H9 (cell line): ENCODE data around the gene CD46. TPM values are rescaled to one million over a fixed set of nuclear protein-coding genes. Genes with fewer than 3 reads are reported as not detected.

ENCODE experiments used
- DNase-seq: peaks from one replicate; pipeline ENCODE4 v3.0.0-alpha.2; 2017
- H2AFZ ChIP-seq: one replicate; pipeline ENCODE4 v1.6.1; 2013; ENCODE audit warnings: mild to moderate bottlenecking, low read length, control low read depth, moderate library complexity
- H2AK5ac ChIP-seq: 2 replicates; pipeline ENCODE4 v1.6.1; 2013; ENCODE audit warnings: low read length, control low read depth, mixed read lengths; ENCODE audit not compliant: insufficient read length
- H2BK120ac ChIP-seq: one replicate; pipeline ENCODE4 v1.6.1; 2013; ENCODE audit warnings: low read depth, mild to moderate bottlenecking, low read length, control low read depth, inconsistent platforms; ENCODE audit not compliant: poor library complexity, severe bottlenecking
- H2BK12ac ChIP-seq: 2 replicates; pipeline ENCODE4 v1.6.1; 2013; ENCODE audit warnings: low read length, control low read depth, mixed read lengths, low read depth; ENCODE audit not compliant: insufficient read length
- H2BK15ac ChIP-seq: 2 replicates; pipeline ENCODE4 v1.6.1; 2013; ENCODE audit warnings: low read depth, low read length, control low read depth
- H2BK20ac ChIP-seq: one replicate; pipeline ENCODE4 v1.6.1; 2013; ENCODE audit warnings: low read depth, mild to moderate bottlenecking, low read length, control low read depth, inconsistent platforms; ENCODE audit not compliant: poor library complexity, severe bottlenecking
- H2BK5ac ChIP-seq: 2 replicates; pipeline ENCODE4 v1.6.1; 2013; ENCODE audit warnings: low read length, control low read depth, mixed read lengths; ENCODE audit not compliant: insufficient read length
- H3K14ac ChIP-seq: 2 replicates; pipeline ENCODE4 v1.6.1; 2013; ENCODE audit warnings: low read length, control low read depth; ENCODE audit not compliant: insufficient read depth
- H3K18ac ChIP-seq: 2 replicates; pipeline ENCODE4 v1.6.1; 2013; ENCODE audit warnings: low read depth, mild to moderate bottlenecking, mixed read lengths, low read length, control low read depth; ENCODE audit not compliant: insufficient read length
- H3K23ac ChIP-seq: 2 replicates; pipeline ENCODE4 v1.6.1; 2013; ENCODE audit warnings: low read length, control low read depth, mixed read lengths, low read depth; ENCODE audit not compliant: insufficient read length
- H3K23me2 ChIP-seq: 2 replicates; pipeline ENCODE4 v1.6.1; 2013; ENCODE audit warnings: low read depth, mild to moderate bottlenecking, mixed read lengths, low read length, control low read depth; ENCODE audit not compliant: insufficient read length, poor library complexity, severe bottlenecking
- H3K27ac ChIP-seq: 2 replicates; pipeline ENCODE4 v1.5.1; 2013; ENCODE audit warnings: low read length, control low read depth, mixed read lengths, low read depth; ENCODE audit not compliant: insufficient read length
- H3K27me3 ChIP-seq: 2 replicates; pipeline ENCODE4 v1.6.1; 2013; ENCODE audit warnings: low read length, control low read depth, inconsistent platforms; ENCODE audit not compliant: insufficient read depth
- H3K4ac ChIP-seq: 2 replicates; pipeline ENCODE4 v1.6.1; 2013; ENCODE audit warnings: low read depth, mild to moderate bottlenecking, control low read depth, inconsistent platforms, low read length, moderate library complexity
- H3K4me1 ChIP-seq: 2 replicates; pipeline ENCODE4 v1.6.1; 2013; ENCODE audit warnings: low read length, control low read depth, inconsistent platforms; ENCODE audit not compliant: insufficient read depth
- H3K4me2 ChIP-seq: 2 replicates; pipeline ENCODE4 v1.6.1; 2013; ENCODE audit warnings: low read length, control low read depth, mixed read lengths; ENCODE audit not compliant: insufficient read length, insufficient read depth
- H3K56ac ChIP-seq: 2 replicates; pipeline ENCODE4 v1.6.1; 2013; ENCODE audit warnings: low read depth, mild to moderate bottlenecking, mixed read lengths, low read length, control low read depth; ENCODE audit not compliant: insufficient read length
- H3K79me1 ChIP-seq: 2 replicates; pipeline ENCODE4 v1.6.1; 2013; ENCODE audit warnings: low read depth, mild to moderate bottlenecking, moderate library complexity, low read length, control low read depth, inconsistent platforms; ENCODE audit not compliant: insufficient read depth, poor library complexity, severe bottlenecking
- H3K79me2 ChIP-seq: 2 replicates; pipeline ENCODE4 v1.6.1; 2013; ENCODE audit warnings: low read length, control low read depth, inconsistent platforms; ENCODE audit not compliant: insufficient read depth
- H3K9ac ChIP-seq: 2 replicates; pipeline ENCODE4 v1.6.1; 2013; ENCODE audit warnings: low read length, control low read depth, mixed read lengths; ENCODE audit not compliant: insufficient read length; ENCODE audit errors: extremely low read depth
- H3K9me3 ChIP-seq: one replicate; pipeline ENCODE4 v1.6.1; 2013; ENCODE audit warnings: low read depth, low read length, inconsistent platforms; ENCODE audit not compliant: control insufficient read depth
- H3T11ph ChIP-seq: one replicate; pipeline ENCODE4 v1.6.1; 2013; ENCODE audit warnings: mild to moderate bottlenecking, low read length, control low read depth, inconsistent platforms
- H4K20me1 ChIP-seq: one replicate; pipeline ENCODE4 v1.6.1; 2013; ENCODE audit not compliant: control insufficient read depth, insufficient read length, insufficient read depth
- H4K5ac ChIP-seq: 2 replicates; pipeline ENCODE4 v1.6.1; 2013; ENCODE audit warnings: low read depth, mild to moderate bottlenecking, mixed read lengths, low read length, control low read depth; ENCODE audit not compliant: insufficient read length
- H4K8ac ChIP-seq: replicated peaks from 2 replicates; pipeline ENCODE4 v1.6.1; 2013; ENCODE audit warnings: low read length, control low read depth, mixed read lengths, low read depth; ENCODE audit not compliant: insufficient read length
- H4K91ac ChIP-seq: 2 replicates; pipeline ENCODE4 v1.6.1; 2013; ENCODE audit warnings: low read depth, mild to moderate bottlenecking, moderate library complexity, mixed read lengths, low read length, control low read depth; ENCODE audit not compliant: insufficient read length
- H3K27ac Mint-ChIP-seq, 3 experiments: 2 replicates in 2 of 3; 3 replicates in 1 of 3; pipeline ENCODE4 v1.8.0; 2020 to 2021; ENCODE audit warnings: mixed read lengths in 3 of 3, mild to moderate bottlenecking in 1 of 3, moderate library complexity in 1 of 3
- H3K27me3 Mint-ChIP-seq: 2 replicates; pipeline ENCODE4 v1.8.0; 2021; ENCODE audit warnings: low read depth, mild to moderate bottlenecking, moderate library complexity, mixed read lengths
- H3K36me3 Mint-ChIP-seq, 3 experiments: 2 replicates in 2 of 3; 3 replicates in 1 of 3; pipeline ENCODE4 v1.8.0; 2020 to 2021; ENCODE audit warnings: low read depth in 3 of 3, mixed read lengths in 3 of 3; ENCODE audit not compliant: insufficient read depth in 1 of 3
- H3K4me1 Mint-ChIP-seq, 2 experiments: 2 replicates each; pipeline ENCODE4 v1.8.0; 2020; ENCODE audit warnings: mixed read lengths in 2 of 2
- H3K4me3 Mint-ChIP-seq, 2 experiments: 2 replicates in 1 of 2; 3 replicates in 1 of 2; pipeline ENCODE4 v1.8.0; 2020 to 2021; ENCODE audit warnings: mild to moderate bottlenecking in 2 of 2, mixed read lengths in 2 of 2, moderate library complexity in 1 of 2
- H3K9me3 Mint-ChIP-seq, 2 experiments: 2 replicates in 1 of 2; 3 replicates in 1 of 2; pipeline ENCODE4 v1.8.0; 2020; ENCODE audit warnings: mild to moderate bottlenecking in 2 of 2, mixed read lengths in 2 of 2, moderate library complexity in 1 of 2
- WGBS: extraction: QIAGEN DNeasy Blood & Tissue Kit; methylation state at CpG from one replicate; pipeline ENCODE4 v1.1.7; 2013; ENCODE audit warnings: missing lambda C conversion rate, low lambda C conversion rate, mixed read lengths; ENCODE audit not compliant: insufficient read length; ENCODE audit errors: extremely low coverage; 5-methylcytosine and 5-hydroxymethylcytosine counted together
- total RNA-seq: library from RNA; stranded (reverse); gene quantifications from 2 replicates; pipeline ENCODE4 v1.2.1, GENCODE V29; 2021
- TF ChIP-seq, protein P1 (sequence below): fragments of 200-600 bp; sonication (generic); conservative IDR thresholded peaks from 3 replicates; pipeline ENCODE4 v1.8.0; 2021; ENCODE audit warnings: antibody characterized with exemption, mild to moderate bottlenecking

CD46 gene
- total RNA-seq, 1 experiment from 2014 or later = 89.2 TPM

DNA sequence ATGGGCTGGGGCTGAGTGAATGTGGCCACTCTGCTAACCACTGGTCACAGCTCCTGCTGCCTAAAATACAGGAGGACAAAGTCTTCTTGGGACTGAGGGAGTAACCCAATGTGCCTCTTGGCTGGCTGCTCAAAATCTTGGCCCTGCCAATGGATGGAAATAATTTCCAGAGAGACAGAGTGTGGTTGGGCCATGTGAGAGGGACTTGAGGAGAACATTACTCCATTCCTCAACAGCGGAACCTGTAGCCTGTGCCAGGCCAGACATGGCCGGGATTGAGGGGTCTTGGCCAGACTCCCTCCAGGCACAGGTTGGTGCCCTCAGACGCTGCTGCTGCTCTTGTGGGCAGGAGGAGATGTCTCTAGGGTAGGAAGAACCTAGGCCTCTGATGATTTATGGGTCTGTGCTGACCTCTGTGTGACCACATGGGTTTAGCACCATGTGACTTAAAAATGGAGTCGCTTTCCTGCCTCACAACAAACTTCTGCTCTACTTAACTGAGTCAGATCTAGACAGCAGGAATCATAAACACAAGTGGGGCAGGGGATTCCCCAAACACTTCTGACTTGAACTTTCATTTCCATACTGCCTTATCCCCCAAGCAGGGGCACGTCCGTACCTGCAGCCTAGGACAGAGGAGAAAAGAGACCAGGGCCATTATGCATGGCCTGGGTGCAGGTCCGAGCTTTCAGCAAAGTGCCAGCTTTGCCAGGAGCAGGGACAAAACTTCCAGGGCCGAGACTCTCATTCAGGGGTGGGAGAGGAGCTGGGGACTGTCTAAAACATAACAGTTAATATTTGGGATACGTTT, 79.9 kb downstream of the CD46 start:
- H3K36me3 Mint-ChIP-seq = no peaks in the 10 kb centered on the region
- H3K27me3 ChIP-seq = no peaks in the 10 kb centered on the region; the same call in 1 of the 2 replicates
- H2BK12ac ChIP-seq = no peak overlapping the region
- H3T11ph ChIP-seq = no peak overlapping the region
- H3K4me2 ChIP-seq = no peak overlapping the region
- H2BK120ac ChIP-seq = no peak overlapping the region
- H2BK5ac ChIP-seq = no peak overlapping the region
- H3K79me1 ChIP-seq = no peaks in the 10 kb centered on the region
- H3K14ac ChIP-seq = no peak overlapping the region; the same call in 1 of the 2 replicates
- no peak for DNase-seq
- H3K4me1 Mint-ChIP-seq = peaks cover 3 to 10% of the 10 kb centered on the region in 2 experiments; a peak in 3 of 4 replicates
- no peak overlapping the region for H3K56ac ChIP-seq
- H3K9me3 Mint-ChIP-seq = no peaks in the 10 kb centered on the region
- no peaks in the 10 kb centered on the region for H3K9me3 ChIP-seq
- H3K27me3 Mint-ChIP-seq = no peaks in the 10 kb centered on the region
- no peak overlapping the region for H3K18ac ChIP-seq
- H3K27ac Mint-ChIP-seq = no peak overlapping the region
- H4K91ac ChIP-seq = no peak overlapping the region
- H3K9ac ChIP-seq = no peak overlapping the region
- WGBS = no CpG with 5 or more reads among the region's 9 CpGs
- H3K23me2 ChIP-seq = no peaks in the 10 kb centered on the region
- H3K79me2 ChIP-seq = no peaks in the 10 kb centered on the region
- no peak overlapping the region for H4K5ac ChIP-seq
- H4K20me1 ChIP-seq = no peaks in the 10 kb centered on the region
- no peak overlapping the region for H4K8ac ChIP-seq
- no peak overlapping the region for H3K27ac ChIP-seq
- no peak overlapping the region for H2BK20ac ChIP-seq
- no peak overlapping the region for H3K4ac ChIP-seq
- H3K4me3 Mint-ChIP-seq = no peak overlapping the region
- no peak overlapping the region for H2AK5ac ChIP-seq
- H3K4me1 ChIP-seq = no peaks in the 10 kb centered on the region
- no peak overlapping the region for H2AFZ ChIP-seq
- H3K23ac ChIP-seq = no peak overlapping the region
- H2BK15ac ChIP-seq = no peak overlapping the region
- TF ChIP-seq, protein P1, sequence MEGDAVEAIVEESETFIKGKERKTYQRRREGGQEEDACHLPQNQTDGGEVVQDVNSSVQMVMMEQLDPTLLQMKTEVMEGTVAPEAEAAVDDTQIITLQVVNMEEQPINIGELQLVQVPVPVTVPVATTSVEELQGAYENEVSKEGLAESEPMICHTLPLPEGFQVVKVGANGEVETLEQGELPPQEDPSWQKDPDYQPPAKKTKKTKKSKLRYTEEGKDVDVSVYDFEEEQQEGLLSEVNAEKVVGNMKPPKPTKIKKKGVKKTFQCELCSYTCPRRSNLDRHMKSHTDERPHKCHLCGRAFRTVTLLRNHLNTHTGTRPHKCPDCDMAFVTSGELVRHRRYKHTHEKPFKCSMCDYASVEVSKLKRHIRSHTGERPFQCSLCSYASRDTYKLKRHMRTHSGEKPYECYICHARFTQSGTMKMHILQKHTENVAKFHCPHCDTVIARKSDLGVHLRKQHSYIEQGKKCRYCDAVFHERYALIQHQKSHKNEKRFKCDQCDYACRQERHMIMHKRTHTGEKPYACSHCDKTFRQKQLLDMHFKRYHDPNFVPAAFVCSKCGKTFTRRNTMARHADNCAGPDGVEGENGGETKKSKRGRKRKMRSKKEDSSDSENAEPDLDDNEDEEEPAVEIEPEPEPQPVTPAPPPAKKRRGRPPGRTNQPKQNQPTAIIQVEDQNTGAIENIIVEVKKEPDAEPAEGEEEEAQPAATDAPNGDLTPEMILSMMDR = no peak
